HG03045 (cell line): Measurements from ENCODE around the gene PIMREG.

Experiments
- ATAC-seq: cut with Tn5 transposase; IDR thresholded peaks from one replicate; pipeline ENCODE4 v1.9.1; 2021; ENCODE audit warnings: mild to moderate bottlenecking, moderate library complexity; ENCODE audit not compliant: unreplicated experiment

The PIMREG gene

DNA sequence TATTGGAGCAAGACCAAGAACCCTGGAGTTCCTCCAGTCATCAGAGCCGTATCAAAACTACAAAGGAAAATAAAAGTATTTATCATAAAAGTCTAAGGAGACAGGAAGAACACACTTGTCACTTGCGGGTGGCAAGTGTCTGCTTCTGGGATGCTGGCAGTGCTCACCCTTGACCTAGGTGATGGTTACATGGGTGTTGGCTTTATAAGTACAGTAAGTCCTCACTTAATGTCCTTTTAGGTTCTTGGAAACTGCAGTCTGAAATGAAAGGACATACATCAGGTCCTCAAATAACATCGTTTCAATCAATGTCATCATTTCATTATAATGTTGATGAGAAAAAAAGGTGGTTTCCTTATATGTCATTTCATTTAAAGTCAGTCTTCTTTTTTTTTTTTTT is 6.3 kb upstream of the PIMREG start:
- ATAC-seq, result no peak

DNA sequence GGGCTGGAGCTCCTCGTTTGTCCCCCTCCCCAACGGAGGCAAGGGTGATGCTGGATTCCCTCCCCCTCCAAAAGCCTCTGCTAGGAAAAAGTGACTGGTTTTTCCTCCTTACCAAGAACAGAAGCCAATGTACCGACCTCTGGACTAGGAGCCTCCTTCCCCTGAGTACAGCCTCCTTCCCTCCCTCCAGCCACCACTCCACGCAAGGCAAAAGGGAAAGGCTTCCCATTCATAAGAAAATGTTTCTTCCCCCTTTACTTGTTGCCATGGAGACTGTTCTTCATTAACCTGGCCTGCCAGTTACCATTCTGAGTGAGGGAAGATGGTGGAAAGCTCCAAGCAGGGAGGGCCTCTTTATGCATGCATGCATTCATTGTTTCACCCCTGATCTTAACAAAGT is 4.3 kb upstream of the PIMREG start:
- ATAC-seq, result no peak

DNA sequence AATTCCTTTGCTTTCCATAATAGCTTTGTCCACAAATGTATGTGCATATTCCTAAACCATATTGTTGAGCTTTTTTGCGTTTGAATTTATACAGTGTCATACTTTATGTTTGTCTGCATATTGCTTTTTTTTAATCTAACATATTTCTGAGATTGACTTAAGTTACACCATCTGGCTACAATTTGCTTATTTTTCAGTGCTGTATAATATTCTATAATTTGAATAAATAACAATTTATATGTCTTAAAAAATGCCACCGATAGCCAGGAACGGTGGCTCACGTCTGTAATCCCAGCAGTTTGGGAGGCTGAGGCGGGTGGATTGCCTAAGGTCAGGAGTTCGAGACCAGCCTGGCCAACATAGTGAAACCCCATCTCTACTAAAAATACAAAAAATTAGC is 1.5 kb upstream of the PIMREG start:
- no peak for ATAC-seq

DNA sequence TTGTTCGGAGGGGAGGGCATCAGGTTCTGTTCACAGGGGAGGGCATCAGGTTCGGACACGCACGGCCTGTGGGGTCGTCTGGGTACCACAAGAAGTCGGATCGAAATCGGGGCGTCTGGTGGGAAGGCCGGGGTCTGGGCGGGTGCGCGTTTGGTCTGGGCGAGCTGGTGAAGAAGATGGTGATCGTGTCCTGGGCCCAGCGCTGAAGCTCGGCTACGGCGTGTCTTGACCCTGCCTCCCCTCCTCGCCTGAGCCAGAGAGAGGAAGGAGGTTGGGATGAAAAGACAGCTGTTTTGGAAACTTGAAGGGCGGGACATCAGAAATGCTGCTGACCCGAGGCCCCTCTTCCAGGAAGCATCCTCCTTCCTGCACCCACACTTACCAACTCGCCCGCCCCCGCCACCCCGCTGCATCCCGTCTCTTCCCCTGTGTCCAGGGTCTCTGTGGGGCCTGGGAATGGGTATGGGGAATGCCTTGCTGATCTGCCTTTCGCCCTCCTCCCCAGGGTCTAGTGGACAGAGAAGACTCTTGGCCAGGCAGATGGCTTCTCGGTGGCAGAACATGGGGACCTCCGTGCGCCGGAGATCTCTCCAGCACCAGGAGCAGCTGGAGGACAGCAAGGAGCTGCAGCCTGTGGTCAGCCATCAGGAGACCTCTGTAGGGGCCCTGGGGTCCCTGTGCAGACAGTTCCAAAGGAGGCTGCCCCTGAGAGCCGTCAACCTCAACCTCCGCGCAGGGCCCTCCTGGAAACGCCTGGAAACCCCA is 498 bp downstream of the PIMREG start:
- ATAC-seq, result no peak

DNA sequence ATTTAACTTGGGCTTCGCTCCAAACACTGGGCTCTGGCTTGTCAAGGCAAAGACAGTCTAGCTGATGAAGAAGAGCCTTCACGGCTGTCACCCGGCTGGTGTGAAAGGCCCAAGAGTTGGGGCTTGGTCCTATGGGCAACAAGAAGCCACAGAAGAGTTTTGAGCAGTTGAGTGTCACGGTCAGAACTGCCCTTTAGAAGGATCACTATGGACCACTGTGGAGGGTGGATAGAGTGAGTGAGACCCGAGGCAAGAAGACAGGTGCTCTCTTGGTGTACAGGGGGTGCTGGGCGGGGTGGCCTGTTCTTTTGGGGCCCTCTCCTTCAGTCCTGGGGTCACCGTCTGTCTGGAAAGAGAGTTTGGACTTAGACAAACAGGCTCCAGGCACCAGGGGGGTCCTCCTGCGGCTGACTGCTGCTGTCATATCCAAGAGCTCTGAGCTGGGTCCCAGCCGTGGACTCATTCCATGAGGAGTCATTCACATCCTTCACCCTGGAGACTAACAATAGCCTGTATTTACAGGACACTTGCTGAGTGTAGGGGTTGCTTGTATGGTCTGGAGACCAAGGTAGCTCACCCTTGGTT is 2.4 kb downstream of the PIMREG start:
- ATAC-seq, result no peak

DNA sequence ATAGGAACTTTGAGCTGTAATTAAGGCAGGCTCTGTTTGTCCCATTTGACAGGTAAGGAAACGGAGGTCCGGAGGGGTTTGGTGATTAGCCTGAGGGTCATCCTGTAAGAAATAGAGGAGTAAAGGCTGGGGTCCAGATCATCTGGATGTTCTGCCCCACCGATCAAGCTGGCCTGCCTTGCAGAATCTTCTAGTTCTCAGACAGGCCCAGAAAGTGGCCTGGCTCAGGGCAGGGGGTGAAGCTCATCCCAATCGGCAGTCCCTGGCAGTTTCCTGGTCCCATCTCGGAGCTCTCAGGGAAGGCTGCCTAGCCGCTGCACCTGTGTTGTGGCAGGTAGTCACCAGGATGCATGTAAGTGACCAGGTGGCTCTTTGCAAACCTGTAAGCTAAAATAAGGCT is 4.2 kb downstream of the PIMREG start:
- no peak for ATAC-seq

DNA sequence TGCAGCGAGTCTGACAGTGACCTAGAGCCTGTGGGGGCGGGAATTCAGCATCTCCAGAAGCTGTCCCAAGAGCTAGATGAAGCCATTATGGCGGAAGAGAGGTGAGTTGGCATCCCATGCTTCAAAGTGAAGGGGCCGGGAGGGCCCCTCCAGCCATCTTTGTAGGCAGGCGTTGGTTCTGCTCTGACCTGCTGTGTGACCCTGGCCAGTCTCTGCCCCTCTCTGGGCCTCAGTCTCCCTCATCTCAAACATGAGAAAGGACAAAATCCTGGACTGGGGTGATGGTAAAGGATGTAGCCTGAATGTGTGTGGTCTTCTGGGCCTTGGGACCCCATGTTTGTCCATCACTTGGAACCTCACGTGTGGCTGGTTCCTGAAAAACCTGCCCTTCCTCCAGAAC is 5.1 kb downstream of the PIMREG start:
- ATAC-seq, result no peak

DNA sequence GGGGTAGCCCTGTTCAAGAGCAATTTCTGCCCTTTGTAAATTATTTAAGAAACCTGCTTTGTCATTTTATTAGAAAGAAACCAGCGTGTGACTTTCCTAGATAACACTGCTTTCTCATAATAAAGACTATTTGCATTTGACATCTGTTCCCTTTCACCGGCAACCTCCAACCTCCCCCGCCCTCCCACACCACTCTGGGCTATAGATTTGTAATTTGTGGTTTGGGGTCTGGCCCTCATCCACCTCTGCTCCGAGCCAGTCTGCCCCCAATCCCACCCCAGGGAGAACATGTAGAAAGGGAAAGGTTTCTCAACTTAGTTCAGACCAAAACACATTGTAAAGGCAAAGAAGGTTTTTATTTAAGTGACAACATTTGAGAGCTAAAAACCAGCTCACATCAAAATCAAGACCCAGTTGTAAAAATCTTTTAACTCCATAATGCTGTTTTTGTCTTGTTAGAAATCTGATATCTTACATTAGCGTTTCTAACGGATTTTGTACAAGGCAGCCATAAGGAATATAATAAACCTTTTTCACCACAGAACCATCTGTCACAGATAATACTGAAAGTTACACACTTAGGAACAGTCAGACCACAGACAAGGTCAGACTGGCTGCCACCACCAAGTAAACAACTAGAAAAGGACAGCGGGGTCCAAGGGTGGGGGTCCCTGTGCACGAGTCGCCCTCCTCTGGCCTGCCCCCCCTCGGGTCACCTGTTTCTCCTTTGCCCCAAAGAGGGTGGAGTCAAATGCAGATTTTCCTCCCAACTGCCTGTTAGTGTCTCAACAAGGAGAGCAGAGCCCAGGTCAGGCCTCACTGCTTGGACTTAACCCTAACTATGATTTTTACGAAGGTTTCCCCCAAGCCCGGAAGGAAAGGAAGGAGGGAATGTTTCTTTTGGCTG is 6.9 kb downstream of the PIMREG start:
- ATAC-seq, result no peak

DNA sequence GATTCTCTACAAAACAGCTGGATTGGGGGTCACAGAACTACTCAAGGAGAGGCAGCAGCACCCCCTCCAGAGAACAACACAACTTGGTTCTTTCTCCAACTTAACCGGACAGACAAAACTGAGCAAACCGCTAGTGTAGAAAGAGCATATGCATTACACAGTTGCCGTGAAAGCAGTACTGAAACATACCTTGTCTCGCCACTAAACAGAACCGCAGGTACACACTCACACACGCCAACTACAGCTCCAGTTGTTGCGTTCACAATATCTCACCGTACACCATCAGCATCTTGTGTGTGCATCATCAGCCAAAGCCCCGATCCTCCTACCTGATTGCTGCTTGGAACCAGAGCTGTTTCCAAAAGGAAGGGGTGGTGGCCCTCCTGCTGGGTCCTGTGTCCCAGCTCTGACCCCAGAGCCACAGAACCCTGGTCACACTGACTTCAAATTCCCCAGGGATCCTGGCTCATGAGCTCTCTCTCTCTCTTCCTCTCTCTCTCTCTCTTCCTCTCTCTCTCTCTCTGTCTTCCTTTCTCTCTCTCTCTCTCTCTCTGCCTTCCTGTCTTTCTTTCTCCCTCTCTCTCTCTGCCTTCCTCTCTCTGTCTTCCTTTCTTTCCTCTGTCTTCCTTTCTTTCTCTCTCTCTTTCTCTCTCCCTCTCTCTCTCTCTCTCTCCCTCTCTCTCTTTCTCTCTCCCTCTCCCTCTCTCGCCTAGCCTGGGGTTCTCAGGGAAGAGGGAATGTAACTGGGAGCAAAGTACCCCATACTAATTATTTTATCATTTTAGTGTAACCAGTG is 8.4 kb downstream of the PIMREG start:
- ATAC-seq, result no peak

DNA sequence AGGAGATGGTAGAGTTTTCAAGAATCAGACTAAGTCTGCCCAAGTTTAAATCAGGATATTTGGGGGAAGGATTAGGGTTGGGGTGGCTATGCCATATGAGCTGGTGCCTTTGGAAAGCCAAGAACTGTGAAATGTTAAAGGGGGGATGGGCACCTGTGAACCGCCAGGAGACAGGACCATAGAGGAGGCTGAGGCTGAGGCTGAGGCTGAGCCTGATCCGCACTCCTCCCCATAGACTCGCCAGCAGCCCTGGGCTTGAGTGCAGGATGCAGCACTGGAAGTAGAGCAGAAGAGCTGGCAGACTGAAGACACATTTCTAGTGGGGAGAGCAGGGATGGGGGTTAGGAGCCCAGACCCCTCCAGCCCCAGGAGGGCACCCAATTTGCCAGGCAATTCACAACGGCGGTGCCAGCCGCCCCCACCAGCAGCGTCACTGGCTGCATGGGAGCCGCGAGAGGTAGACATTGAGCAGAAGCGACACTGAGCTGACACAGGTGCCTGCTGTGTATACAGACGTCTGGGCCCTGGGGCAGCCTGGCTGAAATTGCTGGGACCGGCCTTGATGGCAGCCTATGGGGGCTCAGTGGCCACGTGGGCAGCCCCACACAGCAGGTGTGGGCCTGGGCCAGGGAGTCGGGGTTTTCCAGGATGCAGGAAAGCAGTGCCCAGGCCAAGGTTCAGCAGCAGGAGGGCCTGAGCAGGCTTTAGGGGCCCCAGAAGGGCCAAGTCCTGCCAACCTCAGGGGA is 9.2 kb downstream of the PIMREG start:
- no peak for ATAC-seq

DNA sequence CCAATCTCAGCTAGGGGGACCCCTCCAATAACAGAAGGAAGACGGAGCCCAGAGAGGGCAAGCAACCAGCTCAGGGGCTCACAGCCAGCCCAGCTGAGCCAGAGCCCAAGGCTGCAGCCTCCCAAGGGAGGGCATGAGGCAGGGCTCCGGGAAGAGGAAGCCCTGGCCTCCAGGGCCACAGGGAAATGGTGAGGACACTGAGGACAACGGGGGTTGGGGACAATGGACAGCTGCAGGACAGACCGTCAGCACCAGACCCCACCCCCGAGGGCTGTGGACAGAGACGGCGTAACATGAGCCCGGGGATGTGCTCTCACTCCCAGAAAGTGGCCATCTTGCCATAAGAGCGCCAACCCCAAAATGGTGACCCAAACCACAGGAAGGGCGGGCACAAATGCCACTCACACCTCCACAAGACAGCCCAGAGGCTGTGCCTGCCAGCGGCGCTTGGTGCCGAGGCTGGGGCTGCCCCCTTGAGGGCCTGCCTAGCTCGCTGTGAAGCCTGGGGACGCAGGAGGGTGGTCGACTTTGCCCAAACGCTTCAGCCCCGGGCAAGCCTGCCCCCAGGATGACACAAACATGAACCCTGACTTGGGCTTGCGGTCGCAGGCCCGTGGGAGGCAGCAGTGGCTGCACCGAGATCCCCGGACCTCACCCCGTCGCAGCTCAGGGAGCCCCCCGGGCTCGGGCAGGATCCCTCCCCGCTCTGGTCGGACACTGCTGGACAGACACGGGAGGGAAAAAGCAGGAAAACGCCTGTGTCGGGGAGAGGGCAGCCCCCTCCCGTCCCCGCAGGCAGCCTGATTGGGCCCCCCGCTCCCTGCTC is 10.5 kb downstream of the PIMREG start:
- no peak for ATAC-seq

DNA sequence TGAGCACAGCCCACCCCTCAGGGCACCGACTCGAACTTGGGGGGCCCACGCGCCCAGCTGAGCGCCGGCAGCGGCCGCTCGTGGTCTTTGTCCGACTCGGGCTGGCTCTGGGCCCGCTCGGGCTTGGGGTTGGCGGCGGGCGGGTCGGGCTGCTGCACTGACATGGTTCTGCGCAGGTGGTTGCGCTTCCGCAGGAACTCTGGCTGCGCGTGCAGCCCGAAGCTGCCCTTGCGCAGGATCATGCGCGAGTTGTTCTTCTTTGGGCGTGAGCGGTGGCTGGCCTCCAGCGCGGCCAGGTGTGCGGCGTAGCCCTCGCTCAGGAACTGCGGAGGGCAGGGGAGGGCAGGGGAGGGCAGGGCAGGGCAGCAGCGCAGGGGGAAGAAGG is 11.1 kb downstream of the PIMREG start:
- no peak for ATAC-seq

DNA sequence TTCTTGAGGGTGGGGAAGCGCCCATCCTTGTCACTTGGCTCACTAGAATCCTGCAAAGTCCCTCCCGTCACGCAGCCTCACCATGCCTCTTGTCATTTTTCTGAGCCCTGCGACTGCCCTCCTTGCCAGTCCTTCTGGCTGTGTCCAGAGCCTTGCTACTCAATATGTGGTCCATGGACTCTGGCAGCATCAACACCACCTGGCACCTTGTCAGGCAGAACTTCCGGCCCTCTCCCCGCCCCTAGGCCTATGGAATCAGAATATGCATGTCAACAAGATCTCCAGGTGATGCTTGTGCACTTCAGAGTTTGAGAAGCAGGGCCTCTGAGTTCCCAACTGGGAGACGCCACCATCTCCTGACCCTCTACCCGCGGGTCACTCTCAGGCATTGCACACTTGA is 12.1 kb downstream of the PIMREG start:
- ATAC-seq, result no peak

DNA sequence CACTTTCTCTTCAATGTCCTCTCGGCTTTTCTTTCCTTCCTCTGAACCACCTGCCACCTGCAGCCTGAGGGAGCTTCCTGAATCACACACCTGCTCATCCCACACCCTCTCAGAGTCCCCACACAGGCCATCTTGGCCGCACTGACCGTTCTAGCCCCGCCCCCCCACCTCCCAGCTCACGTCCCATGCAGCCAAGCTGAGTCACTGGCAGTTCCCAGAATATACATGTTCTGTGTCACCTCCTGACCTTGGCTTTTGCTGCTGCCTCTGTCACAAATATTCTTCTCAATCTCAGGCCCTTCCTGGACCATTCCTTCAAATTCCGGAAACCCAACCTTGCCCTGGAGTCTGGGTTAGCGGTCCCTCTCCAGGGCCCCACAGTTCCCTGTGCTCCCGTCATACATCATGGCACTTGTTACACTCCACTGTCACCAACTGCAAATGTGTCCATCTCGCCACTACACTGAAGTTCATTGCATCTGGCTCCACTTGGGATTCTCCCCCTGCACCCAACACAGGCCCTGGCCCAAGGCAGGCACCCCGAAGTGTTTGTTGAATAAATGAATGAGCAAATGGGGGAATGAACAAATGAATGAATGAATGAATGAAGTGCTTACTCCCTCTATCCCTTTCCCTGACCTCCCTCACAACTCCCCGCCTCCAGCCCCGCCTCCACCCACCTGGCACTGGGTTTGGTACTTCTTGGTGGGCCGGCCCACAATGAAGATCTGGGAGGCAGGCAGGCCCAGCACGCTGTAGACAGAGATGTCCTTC is 12.8 kb downstream of the PIMREG start:
- ATAC-seq, result no peak

DNA sequence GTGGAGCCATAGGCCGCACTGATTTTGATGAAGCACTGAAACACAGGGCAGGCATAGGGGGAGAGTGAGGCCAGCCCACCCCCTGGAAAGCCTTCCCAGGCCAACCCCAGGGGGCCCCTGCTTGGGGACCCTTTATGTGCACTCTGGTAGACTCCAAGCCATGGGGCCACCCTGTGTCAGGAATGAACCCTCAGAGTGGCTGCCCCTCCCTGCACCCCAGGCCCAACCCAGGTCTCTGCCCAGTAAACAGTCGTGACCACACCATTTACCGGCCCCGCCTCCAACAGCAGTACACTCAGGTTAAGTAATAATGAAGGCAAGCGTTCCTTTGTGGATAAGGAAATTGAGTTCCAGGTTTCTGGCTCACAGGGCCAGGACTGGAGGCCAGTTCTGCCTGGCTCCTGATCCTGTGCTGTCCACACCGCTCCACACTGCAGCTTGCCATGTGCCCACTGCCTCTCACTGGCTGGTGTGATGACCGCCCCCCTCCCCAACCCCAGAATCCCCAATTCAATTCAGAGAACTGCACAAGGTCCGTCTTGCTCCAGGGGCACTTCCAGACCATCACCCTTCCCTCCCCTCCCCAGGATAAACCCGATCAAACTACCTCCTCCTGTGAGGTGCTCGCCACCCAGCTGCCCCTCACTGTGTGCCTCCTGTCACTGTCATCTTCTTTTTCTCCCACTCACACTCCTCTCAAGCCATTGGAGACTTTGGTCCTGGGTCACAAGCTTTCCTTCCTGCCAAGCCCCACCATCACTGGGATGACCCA is 13.6 kb downstream of the PIMREG start:
- ATAC-seq, result no peak

DNA sequence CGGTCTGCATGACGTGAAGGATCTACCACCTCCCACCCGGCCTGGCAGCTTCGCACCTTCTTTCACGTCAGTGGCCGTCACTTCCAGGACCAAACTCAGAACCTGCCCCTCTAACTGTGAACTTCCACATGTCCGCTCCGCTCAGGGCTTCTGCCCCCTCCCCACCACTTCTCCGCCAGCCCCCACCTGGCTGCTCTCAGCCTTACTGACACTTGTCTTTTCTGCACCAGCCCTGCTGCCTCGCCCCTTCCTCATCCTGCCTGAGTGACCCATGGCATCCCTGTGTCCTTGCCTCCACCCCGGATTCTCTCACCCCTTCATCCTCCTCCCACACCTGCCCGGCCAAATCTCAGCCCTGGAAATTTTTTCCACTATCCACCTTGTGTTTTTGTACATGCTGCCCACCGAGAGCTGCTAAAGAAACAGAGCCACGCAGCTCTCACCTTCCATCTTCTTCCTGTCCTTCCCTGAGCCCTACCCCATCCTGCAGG is 14.2 kb downstream of the PIMREG start:
- no peak for ATAC-seq

DNA sequence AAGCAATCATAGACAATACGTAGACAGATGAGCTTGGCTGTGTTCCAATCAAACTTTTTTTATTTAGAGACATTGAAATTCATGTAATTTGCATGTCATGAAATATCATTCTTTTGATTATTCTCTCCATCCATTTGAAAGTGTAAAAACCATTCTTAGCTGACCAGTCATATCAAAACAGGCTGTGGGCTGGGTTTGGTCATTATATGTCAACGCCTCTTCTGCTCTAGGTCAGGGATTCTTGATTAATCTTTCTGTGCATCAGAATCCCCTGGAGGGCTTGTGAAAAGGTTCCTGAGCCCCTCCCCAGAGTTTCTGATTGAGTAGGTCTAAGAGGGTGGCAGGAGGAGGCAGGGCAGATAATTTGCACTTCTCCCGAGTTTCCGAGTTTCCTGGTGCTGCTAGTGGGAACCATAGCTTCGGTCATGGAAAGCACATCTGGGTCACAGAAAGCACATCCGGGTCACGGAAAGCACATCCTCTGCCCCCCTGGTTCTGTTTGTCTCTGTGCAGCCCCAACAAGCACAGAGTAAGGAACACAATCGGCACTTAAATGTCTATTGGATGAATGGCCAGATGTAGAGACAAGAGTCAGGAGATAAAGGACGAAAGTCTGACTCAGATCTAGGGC is 16.4 kb downstream of the PIMREG start:
- ATAC-seq, result no peak
